HUES48 (cell line): Measurements from ENCODE around the gene MTO1.
A peak's percentile ranks its signal among the peaks of the same experiment; 100 is the strongest.
"Not testable (repeated sequence)": the region's sequence is repeated elsewhere in the genome, so short reads cannot be mapped to it uniquely, and the experiment has no call there.

Experiments used
- H3K27ac ChIP-seq: one replicate; pipeline ENCODE4 v1.7.0; 2013; ENCODE audit warnings: low read depth, low read length, inconsistent platforms
- H3K27me3 ChIP-seq: 2 replicates; pipeline ENCODE4 v1.6.1; 2013; ENCODE audit warnings: mild to moderate bottlenecking, low read length; ENCODE audit not compliant: control insufficient read depth, insufficient read depth
- H3K36me3 ChIP-seq: 2 replicates; pipeline ENCODE4 v1.6.1; 2013; ENCODE audit warnings: low read length; ENCODE audit not compliant: control insufficient read depth, insufficient read depth
- H3K4me1 ChIP-seq: 2 replicates; pipeline ENCODE4 v1.6.1; 2013; ENCODE audit warnings: mild to moderate bottlenecking, low read length; ENCODE audit not compliant: control insufficient read depth, insufficient read depth
- H3K4me3 ChIP-seq: 2 replicates; pipeline ENCODE4 v1.5.1; 2013; ENCODE audit warnings: mild to moderate bottlenecking, low read depth, low read length
- H3K9ac ChIP-seq: 2 replicates; pipeline ENCODE4 v1.6.1; 2013; ENCODE audit warnings: mild to moderate bottlenecking, low read depth, low read length, moderate library complexity
- H3K9me3 ChIP-seq: 2 replicates; pipeline ENCODE4 v1.6.1; 2013; ENCODE audit warnings: low read length; ENCODE audit not compliant: control insufficient read depth, insufficient read depth

MTO1 gene

DNA sequence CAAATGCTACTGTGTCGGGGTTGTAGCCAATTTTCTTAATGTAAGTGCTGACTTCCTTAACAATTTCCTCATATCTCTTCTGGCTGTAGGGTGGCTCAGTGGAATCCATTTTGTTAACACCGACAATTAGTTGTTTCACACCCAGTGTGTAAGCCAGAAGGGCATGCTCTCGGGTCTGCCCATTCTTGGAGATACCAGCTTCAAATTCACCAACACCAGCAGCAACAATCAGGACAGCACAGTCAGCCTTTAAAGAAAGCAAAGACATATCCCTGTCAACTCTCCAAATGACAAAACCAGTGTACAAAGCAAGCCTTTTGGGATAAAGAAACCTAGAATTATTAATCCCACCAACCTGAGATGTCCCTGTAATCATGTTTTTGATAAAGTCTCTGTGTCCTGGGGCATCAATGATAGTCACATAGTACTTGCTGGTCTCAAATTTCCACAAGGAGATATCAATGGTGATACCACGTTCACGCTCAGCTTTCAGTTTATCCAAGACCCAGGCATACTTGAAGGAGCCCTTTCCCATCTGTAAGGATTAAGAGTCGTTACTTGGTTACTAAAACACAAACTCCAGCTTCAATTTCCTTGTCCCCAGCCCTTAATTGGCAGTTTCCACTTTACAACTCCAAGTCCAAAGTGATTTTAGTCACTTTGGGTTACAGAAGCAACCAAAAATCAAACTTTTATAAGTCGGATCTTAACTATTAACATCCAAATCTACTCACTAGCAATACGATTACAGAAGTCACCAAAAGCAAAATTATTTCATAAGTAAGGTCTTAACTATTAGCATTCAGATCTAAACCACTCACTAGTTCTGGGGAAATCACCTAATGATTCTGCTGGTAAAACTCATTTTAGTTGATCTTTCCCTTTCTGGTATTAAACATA lies 57.7 kb downstream of the MTO1 start:
- Histone ChIP-seq H3K9ac (peak overlapping the region; percentile 100), H3K27ac (peak overlapping the region; percentile 100), H3K4me1 (peaks cover 12% of the 10 kb centered on the region), H3K4me3 (peak overlapping the region; percentile 96), H3K36me3 (peaks cover 58% of the 10 kb centered on the region)
- not testable (repeated sequence) for H3K9me3 ChIP-seq, H3K27me3 ChIP-seq

DNA sequence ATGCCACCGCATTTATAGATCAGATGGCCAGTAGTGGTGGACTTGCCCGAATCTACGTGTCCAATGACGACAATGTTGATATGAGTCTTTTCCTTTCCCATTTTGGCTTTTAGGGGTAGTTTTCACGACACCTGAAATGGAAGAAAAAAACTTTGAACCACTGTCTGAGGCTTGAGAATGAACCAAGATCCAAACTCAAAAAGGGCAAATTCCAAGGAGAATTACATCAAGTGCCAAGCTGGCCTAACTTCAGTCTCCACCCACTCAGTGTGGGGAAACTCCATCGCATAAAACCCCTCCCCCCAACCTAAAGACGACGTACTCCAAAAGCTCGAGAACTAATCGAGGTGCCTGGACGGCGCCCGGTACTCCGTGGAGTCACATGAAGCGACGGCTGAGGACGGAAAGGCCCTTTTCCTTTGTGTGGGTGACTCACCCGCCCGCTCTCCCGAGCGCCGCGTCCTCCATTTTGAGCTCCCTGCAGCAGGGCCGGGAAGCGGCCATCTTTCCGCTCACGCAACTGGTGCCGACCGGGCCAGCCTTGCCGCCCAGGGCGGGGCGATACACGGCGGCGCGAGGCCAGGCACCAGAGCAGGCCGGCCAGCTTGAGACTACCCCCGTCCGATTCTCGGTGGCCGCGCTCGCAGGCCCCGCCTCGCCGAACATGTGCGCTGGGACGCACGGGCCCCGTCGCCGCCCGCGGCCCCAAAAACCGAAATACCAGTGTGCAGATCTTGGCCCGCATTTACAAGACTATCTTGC lies 58.6 kb downstream of the MTO1 start:
- H3K4me1 ChIP-seq, result peaks cover 12% of the 10 kb centered on the region
- peaks cover 54% of the 10 kb centered on the region for H3K36me3 ChIP-seq
- no peaks in the 10 kb centered on the region for H3K9me3 ChIP-seq
- H3K27me3 ChIP-seq, result no peaks in the 10 kb centered on the region
- peak overlapping the region; percentile 100 for H3K27ac ChIP-seq
- H3K4me3 ChIP-seq, result peak overlapping the region; percentile 96
- H3K9ac ChIP-seq, result peak overlapping the region; percentile 100

DNA sequence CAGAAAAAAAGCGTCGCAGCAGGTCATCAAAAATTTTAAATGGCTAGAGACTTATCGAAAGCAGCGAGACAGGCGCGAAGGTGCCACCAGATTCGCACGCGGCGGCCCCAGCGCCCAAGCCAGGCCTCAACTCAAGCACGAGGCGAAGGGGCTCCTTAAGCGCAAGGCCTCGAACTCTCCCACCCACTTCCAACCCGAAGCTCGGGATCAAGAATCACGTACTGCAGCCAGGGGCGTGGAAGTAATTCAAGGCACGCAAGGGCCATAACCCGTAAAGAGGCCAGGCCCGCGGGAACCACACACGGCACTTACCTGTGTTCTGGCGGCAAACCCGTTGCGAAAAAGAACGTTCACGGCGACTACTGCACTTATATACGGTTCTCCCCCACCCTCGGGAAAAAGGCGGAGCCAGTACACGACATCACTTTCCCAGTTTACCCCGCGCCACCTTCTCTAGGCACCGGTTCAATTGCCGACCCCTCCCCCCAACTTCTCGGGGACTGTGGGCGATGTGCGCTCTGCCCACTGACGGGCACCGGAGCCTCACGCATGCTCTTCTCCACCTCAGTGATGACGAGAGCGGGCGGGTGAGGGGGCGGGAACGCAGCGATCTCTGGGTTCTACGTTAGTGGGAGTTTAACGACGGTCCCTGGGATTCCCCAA lies 59.3 kb downstream of the MTO1 start, which contains the start of gene EEF1A1:
EEF1A1 (minus strand) TSS at position 345 of the 663 bp plus-strand sequence. CDS start 1,006 bp downstream, outside the sequence.
- Histone ChIP-seq H3K9ac (peak within 1 kb of the TSS; percentile 100), H3K36me3 (peaks cover 47% of the 10 kb centered on the region), H3K9me3 (no peaks in the 10 kb centered on the region), H3K27me3 (no peaks in the 10 kb centered on the region), H3K4me1 (peaks cover 12% of the 10 kb centered on the region), H3K4me3 (peak within 1 kb of the TSS; percentile 96), H3K27ac (peak within 1 kb of the TSS; percentile 100)

DNA sequence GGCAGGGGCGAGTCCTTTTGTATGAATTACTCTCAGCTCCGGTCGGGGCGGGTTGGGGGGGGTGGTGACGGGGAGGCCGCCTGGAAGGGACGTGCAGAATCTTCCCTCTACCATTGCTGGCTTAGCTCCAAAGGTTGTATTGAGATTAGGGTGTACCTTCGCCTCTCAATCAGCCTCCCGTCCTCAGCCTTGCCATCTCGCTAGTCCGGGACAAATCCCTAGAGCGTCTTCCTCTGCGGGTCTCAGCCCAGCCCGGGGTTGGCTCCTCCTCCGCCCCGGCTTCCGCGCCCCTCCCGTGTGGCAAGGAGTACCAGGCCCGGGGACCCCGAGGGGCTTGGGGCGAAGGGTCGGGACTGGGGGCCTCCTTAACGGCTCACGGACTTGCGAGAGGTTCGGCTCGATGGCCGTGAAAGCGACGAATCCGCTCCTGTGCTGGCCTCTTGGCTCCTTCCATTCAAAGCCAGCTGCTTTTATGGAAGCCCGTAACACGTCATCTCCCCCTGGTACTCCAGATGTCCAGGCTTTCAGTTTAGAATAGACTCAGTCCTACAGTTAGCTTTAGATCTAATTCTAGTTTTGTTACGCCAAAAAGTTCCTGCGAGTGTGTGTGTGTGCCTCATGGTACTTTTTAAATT lies 59.9 kb downstream of the MTO1 start:
- H3K4me3 ChIP-seq, result peak overlapping the region; percentile 96
- peak overlapping the region; percentile 100 for H3K9ac ChIP-seq
- peak overlapping the region; percentile 100 for H3K27ac ChIP-seq
- H3K9me3 ChIP-seq, result no peaks in the 10 kb centered on the region
- peaks cover 12% of the 10 kb centered on the region for H3K4me1 ChIP-seq
- H3K36me3 ChIP-seq, result peaks cover 41% of the 10 kb centered on the region
- no peaks in the 10 kb centered on the region for H3K27me3 ChIP-seq

DNA sequence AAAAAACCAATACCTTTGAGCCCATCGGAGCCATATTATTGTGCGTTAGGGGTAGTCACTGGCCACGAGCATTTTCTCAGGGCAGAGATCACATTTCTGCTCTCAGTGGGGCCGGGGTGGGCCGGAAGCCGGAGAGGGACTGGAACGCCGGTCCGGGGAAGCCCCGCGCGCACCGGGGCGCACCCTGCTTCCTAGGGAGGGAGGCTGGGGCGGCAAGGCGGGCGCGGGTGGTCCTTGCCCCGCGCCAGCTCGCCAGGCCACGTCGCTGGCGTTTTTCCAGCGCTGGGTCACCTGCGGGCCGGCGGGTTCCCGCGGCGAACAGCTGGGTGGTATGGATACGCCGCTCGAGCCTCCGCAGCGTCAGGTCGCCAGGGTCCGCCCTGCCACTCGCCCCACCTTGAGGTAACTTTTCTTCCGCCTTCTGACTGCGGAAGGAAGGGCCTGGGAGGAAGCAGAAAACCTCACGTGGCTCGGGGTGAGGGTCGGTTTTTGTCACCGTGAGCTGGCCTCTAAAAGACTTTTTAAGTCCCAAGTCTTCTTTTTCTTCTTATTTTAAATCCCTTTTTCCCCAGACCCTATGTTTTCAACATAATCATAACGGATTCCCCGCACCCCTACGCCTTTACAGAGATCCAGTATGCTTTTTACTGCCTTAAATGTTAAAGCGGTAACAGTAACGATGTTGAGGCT lies 62.0 kb downstream of the MTO1 start:
- Histone ChIP-seq H3K27ac (no peak overlapping the region), H3K27me3 (no peaks in the 10 kb centered on the region), H3K9ac (no peak overlapping the region), H3K4me1 (peaks cover 12% of the 10 kb centered on the region), H3K36me3 (peaks cover 21% of the 10 kb centered on the region), H3K4me3 (peak overlapping the region; percentile 25; the same call in 1 of the 2 replicates), H3K9me3 (no peaks in the 10 kb centered on the region)

DNA sequence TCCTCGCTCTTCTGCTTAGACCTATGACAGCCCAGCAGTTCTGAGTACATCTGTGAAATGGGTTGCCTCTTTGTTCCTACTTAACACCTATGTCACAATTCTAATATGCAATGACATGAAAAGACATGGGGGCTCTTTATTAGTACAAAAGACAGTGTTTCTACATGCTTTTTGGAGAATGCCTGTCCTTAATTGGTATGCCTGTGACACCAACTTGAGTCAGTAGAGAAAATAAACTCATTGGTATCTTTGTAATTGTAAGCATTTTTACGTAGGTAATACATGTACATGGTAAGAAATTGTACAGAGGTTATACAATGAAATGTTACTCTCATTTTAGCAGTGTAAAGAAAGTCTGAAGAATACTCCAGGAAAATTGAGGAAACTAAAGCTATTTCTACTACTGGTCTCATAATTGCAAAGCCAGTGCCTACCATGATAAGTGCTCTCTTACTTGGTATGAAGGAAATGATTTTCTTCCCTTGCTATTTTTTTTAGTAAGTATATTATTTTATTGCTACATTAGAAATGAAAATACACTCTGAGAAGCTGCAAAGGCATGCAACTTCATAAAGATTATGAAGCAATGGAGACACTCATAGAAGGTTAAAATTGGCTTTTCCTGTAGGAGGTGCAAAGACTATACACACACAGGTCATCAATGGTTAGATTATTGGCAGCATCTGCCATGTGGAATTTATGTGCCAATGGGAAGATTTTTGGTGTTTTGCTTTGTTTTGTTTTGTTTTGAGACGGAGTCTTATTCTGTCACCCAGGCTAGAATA lies 64.2 kb downstream of the MTO1 start:
- no peaks in the 10 kb centered on the region for H3K9me3 ChIP-seq
- H3K36me3 ChIP-seq, result peaks cover under 1% of the 10 kb centered on the region; the same call in 1 of the 2 replicates
- no peak overlapping the region for H3K9ac ChIP-seq
- H3K4me3 ChIP-seq, result no peak overlapping the region
- H3K4me1 ChIP-seq, result peaks cover 12% of the 10 kb centered on the region
- H3K27me3 ChIP-seq, result no peaks in the 10 kb centered on the region
- no peak overlapping the region for H3K27ac ChIP-seq

DNA sequence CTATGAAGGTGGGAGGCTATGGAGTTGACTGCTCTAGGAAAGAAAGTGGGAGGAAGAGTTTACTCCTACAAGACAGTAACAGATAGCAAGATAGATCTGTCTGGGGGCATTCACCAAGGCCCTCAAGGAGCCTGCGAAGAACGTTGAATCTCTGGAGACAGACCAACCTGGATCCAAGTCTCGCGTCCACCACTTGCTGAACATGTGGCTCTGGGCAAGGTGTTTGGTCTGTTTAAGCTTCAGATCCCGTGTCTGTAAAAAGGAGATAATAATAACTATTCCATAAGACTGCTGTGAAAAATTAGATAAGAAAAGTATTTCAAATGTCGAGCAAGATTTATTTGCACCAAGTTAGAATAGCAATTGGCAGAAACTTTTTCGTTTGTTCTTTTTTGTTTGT lies 67.4 kb downstream of the MTO1 start:
- Histone ChIP-seq H3K4me3 (no peak overlapping the region), H3K9ac (no peak overlapping the region), H3K4me1 (peaks cover 3% of the 10 kb centered on the region; the same call in 1 of the 2 replicates), H3K27ac (no peak overlapping the region), H3K36me3 (no peaks in the 10 kb centered on the region), H3K27me3 (no peaks in the 10 kb centered on the region), H3K9me3 (no peaks in the 10 kb centered on the region)

DNA sequence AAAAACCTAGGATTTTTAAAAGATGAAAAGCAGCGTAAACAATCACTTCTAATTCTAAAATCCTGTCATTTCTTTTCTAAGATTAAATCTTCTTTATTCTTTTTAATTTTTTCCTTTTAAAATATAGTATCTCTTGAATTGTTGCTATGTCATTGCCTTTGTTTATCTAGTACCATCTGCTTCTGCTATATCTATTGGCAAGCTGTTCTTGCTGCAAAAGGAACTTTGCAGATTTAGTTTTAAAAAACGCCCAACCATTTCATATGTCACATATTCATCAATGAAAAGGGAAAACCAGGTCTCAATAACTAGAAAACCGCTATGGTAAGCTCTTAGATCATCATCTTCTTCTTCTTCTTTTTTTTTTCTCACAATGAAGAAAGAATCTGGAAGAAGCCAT lies 70.8 kb downstream of the MTO1 start:
- Histone ChIP-seq H3K27ac (no peak overlapping the region), H3K9ac (no peak overlapping the region), H3K4me1 (no peaks in the 10 kb centered on the region), H3K9me3 (no peaks in the 10 kb centered on the region), H3K4me3 (no peak overlapping the region), H3K36me3 (no peaks in the 10 kb centered on the region), H3K27me3 (no peaks in the 10 kb centered on the region)

DNA sequence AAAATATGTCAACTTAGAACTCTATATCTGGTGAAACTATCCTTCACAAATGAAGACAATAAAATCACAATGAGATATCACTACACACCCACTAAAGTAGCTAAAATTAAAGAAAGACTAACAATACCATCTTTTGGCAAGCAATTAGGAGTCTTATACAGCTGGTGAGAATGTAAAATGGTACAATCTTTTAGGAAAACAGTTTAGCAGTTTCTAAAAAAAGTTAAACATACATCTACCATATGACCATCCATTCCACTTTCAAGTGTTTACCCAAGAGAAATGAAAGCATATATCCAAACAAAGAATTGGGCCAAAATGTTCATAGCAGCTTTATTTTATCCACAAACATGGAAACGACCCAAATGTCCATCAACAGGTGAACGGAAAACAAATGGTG lies 73.1 kb downstream of the MTO1 start:
- no peaks in the 10 kb centered on the region for H3K27me3 ChIP-seq

More for the DNA sequence above, 73.1 kb downstream of the MTO1 start:
- no peak overlapping the region for H3K9ac ChIP-seq
- H3K36me3 ChIP-seq, result no peaks in the 10 kb centered on the region
- H3K4me3 ChIP-seq, result no peak overlapping the region
- no peaks in the 10 kb centered on the region for H3K4me1 ChIP-seq
- no peak overlapping the region for H3K27ac ChIP-seq
- H3K9me3 ChIP-seq, result no peaks in the 10 kb centered on the region
